Sigmoid colon (tissue), 4 donors: ENCODE data around the gene SYT9.

Experiments
- CTCF ChIP-seq, 4 experiments: fragments of 450-650 bp in 3 of 4; fragments of 200-600 bp in 1 of 4; IDR thresholded peaks; one replicate each; pipeline ENCODE4 v1.5.1; 2016 to 2019; ENCODE audit warnings: antibody characterized with exemption in 4 of 4, mild to moderate bottlenecking in 3 of 4, moderate library complexity in 2 of 4
- POLR2AphosphoS5 ChIP-seq, 4 donors: sonication (generic); formaldehyde crosslinking; IDR thresholded peaks; one replicate each; pipeline ENCODE4 v1.6.1; 2017; ENCODE audit warnings: antibody characterized with exemption in 4 of 4

- TF ChIP-seq CTCF (IDR thresholded peaks at IDR 0.05) (no peak), POLR2AphosphoS5 (IDR thresholded peaks at IDR 0.05) (no peak)
Measured at GRCh38 chr11:7272373-7272772, 20.7 kb downstream of the SYT9 start.
